HTR-8/SVneo (cell line): ENCODE measurements around the gene SSUH2.
"Not testable (repeated sequence)": the region's sequence is repeated elsewhere in the genome, so short reads cannot be mapped to it uniquely, and the experiment has no call there.

Source experiments
- DNase-seq: peaks from one replicate; pipeline ENCODE4 v3.0.0; 2011; ENCODE audit warnings: low spot score, mixed read lengths; ENCODE audit not compliant: insufficient read length
- FAIRE-seq: peaks from 2 replicates; lab custom pipeline; 2011; peaks lifted over from hg19 to GRCh38; lab: Jason Lieb, UNC

Gene SSUH2

DNA sequence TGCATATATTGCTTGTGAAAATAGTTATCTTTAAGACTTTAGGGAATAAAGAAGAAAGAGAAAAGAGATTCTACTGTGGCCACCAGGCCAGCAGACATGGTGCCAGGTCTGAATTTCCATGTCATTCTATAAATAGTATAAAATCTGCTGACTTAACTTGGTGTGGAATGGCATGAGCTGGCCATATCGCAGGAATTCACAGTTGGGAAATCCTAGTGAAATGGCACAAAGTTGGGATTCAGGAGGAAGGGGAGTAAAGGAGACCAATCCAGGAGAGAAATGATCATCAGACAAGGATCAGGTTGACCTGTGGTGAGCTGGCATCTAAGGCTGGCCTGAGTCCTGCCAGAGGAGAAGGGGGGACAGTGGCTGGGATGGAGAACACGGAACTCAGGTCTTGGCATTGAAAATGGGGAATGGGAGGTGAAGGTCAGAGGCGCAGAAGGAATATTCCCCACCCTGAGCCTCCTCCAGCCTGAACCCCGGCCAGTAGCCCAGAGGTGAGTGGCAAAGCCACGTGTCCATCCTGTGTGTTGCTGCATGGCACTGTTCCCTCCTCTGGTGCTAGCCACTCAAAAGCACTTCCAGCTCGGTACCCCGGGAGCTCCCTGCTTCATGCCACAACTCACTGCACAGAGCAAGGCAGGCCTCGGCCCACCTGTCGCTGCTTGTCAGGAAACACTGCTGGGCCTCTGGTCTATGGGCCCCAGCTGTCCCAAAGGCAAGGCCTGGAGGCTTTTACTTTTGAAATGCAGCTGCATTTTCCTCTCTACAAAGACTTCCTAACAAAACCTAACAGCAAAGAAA, 51.4 kb downstream of the SSUH2 start:
- FAIRE-seq (peak; percentile 36), DNase-seq (no peak)

- no peak for FAIRE-seq
- no peak for DNase-seq
Observed at GRCh38 chr3:8589880-8590556, 54.6 kb downstream of the SSUH2 start.

GRCh38 chr3:8584661-8585060, 59.9 kb downstream of the SSUH2 start:
- FAIRE-seq (no peak), DNase-seq (no peak)

- FAIRE-seq = no peak
- DNase-seq = no peak
Observed at GRCh38 chr3:8581806-8582445, 62.7 kb downstream of the SSUH2 start.

GRCh38 chr3:8581373-8581772, 63.2 kb downstream of the SSUH2 start:
- DNase-seq (no peak), FAIRE-seq (no peak)

DNA sequence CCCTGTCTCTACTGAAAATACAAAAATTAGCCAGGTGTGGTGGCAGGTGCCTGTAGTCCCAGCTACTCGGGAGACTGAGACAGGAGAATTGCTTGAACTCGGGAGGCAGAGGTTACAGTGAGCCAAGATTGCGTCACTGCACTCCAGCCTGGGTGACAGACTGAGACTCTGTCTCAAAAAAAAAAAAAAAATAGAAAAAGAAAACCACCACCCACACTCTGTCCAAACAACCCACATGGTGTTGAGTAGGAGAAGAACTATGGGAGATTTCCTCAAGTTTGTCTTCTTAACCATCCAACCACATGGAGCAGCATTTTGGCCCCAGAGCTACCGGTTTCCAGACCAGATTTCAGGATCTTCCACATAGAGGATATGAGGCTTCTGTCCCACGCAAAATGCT, 64.2 kb downstream of the SSUH2 start:
- DNase-seq, FAIRE-seq: not testable (repeated sequence)

DNA sequence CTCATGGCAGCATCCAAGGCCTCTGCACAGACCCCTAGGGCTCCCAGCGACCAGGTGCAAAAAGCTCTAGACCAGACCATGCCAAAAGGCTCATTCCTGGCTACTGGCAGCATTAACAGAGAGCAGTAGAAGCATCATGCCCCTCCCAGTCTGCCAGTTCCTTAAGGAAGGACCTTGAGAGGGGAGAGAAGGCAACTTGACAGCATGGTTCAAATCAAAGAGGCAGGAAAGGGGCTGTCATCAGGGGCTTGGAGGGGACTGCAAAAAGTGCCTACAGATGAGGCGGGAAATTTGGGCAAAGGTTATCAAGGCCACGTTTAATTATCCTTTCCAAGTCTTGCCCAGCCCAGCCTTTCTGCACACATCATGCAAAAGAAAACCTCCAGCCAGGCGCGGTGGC, 64.7 kb downstream of the SSUH2 start:
- FAIRE-seq = no peak

DNA sequence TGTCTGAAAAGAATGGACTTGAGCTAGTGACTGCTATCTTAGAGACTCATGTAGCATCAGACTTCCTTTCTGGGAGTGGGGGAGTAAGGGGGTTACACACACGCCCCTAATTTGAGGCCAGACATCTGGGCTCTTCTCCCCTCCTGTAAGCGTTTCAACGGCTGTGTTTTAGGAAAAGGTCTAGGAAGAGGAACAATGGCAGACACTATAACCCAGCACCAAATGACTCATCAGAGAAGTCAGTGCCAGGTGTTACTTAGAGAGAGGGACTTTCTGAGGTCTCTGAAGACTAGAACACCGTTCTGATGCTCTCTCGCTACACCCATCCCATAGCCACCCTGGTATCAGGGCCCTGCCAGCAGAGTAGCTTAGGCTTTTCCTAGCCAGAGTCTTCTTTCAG, 65.5 kb downstream of the SSUH2 start:
- no peak for DNase-seq
- FAIRE-seq = no peak

More for the DNA sequence above, 64.7 kb downstream of the SSUH2 start:
- DNase-seq = no peak

DNA sequence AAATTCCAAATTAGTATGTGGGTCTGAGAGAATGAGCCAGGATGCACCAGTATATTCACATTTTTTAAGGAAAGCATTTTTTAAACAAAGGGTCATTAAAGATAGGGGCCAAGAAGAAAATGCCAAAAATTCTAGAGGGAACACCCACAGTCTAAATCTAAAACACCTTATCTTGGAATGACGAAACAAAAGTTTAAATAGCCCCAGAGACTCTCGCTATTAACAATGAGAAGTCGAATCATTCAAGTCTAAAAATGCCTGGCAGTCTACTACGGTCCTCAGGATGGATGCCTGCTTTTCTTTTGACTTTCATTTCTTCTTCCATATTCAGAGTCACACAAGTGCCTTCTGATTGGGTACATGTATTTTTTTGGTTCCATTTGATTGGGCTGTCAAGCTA, 66.3 kb downstream of the SSUH2 start:
- DNase-seq = no peak
- no peak for FAIRE-seq

DNA sequence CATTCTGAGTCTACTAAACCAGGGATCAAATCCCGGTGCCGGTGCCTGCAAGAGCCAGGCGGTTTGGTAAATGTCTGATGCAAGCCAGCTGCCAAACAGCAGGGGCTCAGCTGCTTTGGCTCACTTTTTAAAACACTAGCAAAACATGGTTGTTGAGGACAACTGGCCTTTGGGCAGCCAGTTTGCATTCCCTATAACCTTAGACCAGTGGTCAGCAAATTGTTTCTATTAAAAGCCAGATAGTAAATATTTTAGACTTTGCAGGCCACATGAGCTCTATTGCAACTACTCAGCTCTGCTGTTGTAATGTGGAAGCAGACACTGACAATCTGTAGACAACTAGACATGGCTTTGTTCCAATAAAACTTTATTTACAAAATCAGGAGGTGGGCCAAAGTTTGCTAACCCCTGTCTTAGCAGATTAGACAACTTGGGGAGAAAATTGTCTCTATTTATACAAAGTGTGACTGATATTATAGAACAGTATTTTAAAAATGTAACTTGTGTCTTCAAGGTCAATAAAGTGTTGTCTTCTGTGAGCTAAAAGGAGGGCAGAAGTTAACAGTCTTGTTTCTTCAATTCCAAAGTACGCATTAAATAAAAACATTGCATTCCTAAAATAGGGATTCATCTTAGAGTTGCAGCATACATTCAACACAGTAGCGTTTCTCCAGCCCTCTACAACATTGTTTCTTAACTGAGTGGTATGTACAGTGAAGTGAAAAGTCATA, 67.6 kb downstream of the SSUH2 start:
- DNase-seq = no peak
- no peak for FAIRE-seq

- FAIRE-seq (no peak), DNase-seq (no peak)
Observed at GRCh38 chr3:8576436-8576835, 68.2 kb downstream of the SSUH2 start.

DNA sequence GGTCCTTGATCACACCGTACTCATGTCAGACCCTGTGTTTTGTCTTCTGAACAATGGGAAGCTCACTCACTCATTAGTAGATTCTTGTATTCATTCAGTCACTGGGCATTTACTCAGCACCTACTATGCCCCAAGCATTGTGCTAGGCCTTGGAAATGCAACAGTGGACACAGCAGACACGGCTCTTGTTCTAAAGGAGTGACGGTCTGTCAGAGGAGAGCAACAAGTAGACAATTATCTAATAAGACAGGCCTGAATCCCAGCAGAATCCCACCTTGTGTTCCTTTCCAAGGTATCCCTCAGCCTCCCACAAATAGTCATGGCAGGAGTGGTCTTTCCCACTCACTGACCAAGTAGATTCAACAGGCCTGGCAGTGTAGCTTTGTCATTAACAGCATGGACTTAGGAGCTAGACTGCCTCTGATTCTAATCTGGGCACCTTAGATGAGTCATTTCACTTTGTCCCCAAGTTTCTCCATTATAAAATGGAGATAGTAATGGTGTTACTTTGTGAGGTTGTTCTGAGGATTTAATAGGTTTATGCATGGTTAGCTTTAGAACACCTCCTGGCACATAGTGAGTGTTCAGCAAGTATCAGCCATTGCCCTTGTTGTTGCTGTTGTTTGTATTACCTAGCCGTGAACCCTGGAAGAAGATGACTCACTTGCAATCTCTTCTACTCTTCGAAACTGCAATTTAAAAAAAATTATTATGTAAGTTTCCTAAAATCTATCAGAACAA, 69.1 kb downstream of the SSUH2 start:
- DNase-seq (no peak), FAIRE-seq (no peak)

GRCh38 chr3:8574670-8575322, 69.8 kb downstream of the SSUH2 start:
- DNase-seq (no peak), FAIRE-seq (no peak)

DNA sequence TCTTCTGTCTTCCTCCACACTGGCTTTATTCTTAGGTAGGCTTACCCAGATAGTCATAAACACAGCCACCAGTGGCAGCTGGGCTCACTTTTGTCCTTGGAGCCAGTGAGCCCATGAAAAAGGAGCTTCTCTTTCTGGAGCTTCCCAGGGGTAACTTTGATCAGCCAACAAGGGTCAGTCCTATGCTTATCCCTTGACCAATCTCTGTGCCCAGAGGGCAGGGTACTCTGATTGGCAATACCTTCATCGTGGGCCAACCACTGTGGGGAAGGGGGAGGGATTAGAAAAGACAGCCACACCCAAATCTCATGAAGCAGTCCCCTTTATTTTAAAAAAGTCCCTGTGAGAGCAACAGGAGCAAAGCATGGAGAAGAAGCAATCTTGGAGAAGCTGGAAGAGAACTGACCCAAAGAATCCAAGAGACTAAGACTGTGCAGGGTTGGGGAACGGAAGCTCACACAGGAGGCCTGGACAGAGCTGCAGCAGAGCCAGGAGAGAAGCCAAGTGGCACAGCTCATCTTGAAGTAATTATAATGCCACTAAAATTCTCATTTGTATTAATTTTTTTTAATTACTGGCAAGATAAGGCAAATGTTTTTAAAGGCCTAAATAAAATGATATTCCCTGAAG, 70.4 kb downstream of the SSUH2 start:
- FAIRE-seq = no peak
- no peak for DNase-seq

GRCh38 chr3:8573342-8573926, 71.2 kb downstream of the SSUH2 start:
- FAIRE-seq = no peak
- no peak for DNase-seq

GRCh38 chr3:8571256-8571655, 73.3 kb downstream of the SSUH2 start:
- FAIRE-seq (no peak), DNase-seq (no peak)
